Measurements from ENCODE around the gene TMEM147.

GRCh38 chr19:35557539-35558399, 12.3 kb downstream of the TMEM147 start:
- TF ChIP-seq, protein P1, sequence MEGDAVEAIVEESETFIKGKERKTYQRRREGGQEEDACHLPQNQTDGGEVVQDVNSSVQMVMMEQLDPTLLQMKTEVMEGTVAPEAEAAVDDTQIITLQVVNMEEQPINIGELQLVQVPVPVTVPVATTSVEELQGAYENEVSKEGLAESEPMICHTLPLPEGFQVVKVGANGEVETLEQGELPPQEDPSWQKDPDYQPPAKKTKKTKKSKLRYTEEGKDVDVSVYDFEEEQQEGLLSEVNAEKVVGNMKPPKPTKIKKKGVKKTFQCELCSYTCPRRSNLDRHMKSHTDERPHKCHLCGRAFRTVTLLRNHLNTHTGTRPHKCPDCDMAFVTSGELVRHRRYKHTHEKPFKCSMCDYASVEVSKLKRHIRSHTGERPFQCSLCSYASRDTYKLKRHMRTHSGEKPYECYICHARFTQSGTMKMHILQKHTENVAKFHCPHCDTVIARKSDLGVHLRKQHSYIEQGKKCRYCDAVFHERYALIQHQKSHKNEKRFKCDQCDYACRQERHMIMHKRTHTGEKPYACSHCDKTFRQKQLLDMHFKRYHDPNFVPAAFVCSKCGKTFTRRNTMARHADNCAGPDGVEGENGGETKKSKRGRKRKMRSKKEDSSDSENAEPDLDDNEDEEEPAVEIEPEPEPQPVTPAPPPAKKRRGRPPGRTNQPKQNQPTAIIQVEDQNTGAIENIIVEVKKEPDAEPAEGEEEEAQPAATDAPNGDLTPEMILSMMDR (IDR thresholded peaks at IDR 0.05): no peak
- no peak for TF ChIP-seq POLR2A (IDR thresholded peaks at IDR 0.05; ENCODE audit: low read depth)
- TF ChIP-seq POLR2AphosphoS5 (IDR thresholded peaks at IDR 0.05): no peak
- no peak for TF ChIP-seq EP300 (IDR thresholded peaks at IDR 0.05)
